Parathyroid adenoma (tissue), 2 donors: ENCODE data around the gene OTUD4.

Experiments used
- H2AFZ ChIP-seq: fragments of 300-600 bp; sonication (generic); one replicate; pipeline ENCODE4 v1.7.0; 2017; ENCODE audit warnings: antibody characterized with exemption, mild to moderate bottlenecking
- H3K27ac ChIP-seq: fragments of 300-600 bp; sonication (generic); one replicate; pipeline ENCODE4 v1.7.0; 2017
- H3K27me3 ChIP-seq: fragments of 300-600 bp; sonication (generic); one replicate; pipeline ENCODE4 v1.7.0; 2017; ENCODE audit warnings: low read length; ENCODE audit not compliant: control insufficient read depth, insufficient read depth
- H3K36me3 ChIP-seq: fragments of 300-600 bp; sonication (generic); one replicate; pipeline ENCODE4 v1.7.0; 2017; ENCODE audit warnings: low read length; ENCODE audit not compliant: control insufficient read depth, insufficient read depth
- H3K4me1 ChIP-seq: fragments of 300-600 bp; sonication (generic); one replicate; pipeline ENCODE4 v1.7.0; 2017; ENCODE audit warnings: control low read depth
- H3K4me2 ChIP-seq: fragments of 300-600 bp; sonication (generic); one replicate; pipeline ENCODE4 v1.7.0; 2017; ENCODE audit warnings: low read length
- H3K4me3 ChIP-seq: fragments of 300-600 bp; sonication (generic); one replicate; pipeline ENCODE4 v1.7.0; 2017; ENCODE audit warnings: low read depth, low read length
- H3K79me2 ChIP-seq: fragments of 300-600 bp; sonication (generic); one replicate; pipeline ENCODE4 v1.7.0; 2017; ENCODE audit warnings: control low read depth
- H3K9ac ChIP-seq: fragments of 300-600 bp; sonication (generic); one replicate; pipeline ENCODE4 v1.7.0; 2017; ENCODE audit warnings: mild to moderate bottlenecking
- H3K9me3 ChIP-seq: fragments of 300-600 bp; sonication (generic); one replicate; pipeline ENCODE4 v1.7.0; 2017; ENCODE audit warnings: low read length; ENCODE audit not compliant: control insufficient read depth
- TF ChIP-seq, protein P1 (sequence below): fragments of 300-600 bp; sonication (generic); IDR thresholded peaks from one replicate; pipeline ENCODE4 v1.7.0; 2017; ENCODE audit warnings: antibody characterized with exemption, mild to moderate bottlenecking
- donor health status: primary hyperparathyroidism.

Gene OTUD4

DNA sequence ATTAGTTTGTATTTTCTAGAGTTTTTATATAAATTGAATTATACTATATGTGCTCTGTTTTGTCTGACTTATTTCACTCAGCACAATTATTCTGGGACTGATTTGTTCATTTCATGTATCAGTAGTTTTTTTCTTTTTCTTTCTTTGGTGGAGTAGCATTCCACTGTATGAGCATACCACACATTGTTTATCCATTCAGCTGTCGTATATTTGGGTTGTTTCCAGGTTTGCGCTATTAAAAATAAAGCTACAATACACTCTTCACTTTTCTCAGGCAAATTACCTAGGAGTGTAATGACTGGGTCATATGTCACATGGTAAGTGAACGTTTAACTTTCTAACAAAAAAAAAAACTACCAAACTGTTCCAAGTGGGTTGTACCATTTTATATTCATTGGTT is 9.6 kb upstream of the OTUD4 start:
- H3K9me3 ChIP-seq = no peaks in the 10 kb centered on the region
- H3K79me2 ChIP-seq = no peaks in the 10 kb centered on the region
- no peaks in the 10 kb centered on the region for H3K36me3 ChIP-seq
- no peaks in the 10 kb centered on the region for H3K4me1 ChIP-seq
- no peak overlapping the region for H3K4me3 ChIP-seq
- no peak overlapping the region for H3K4me2 ChIP-seq
- no peak overlapping the region for H2AFZ ChIP-seq
- no peak overlapping the region for H3K9ac ChIP-seq
- no peak overlapping the region for H3K27ac ChIP-seq
- TF ChIP-seq, protein P1, sequence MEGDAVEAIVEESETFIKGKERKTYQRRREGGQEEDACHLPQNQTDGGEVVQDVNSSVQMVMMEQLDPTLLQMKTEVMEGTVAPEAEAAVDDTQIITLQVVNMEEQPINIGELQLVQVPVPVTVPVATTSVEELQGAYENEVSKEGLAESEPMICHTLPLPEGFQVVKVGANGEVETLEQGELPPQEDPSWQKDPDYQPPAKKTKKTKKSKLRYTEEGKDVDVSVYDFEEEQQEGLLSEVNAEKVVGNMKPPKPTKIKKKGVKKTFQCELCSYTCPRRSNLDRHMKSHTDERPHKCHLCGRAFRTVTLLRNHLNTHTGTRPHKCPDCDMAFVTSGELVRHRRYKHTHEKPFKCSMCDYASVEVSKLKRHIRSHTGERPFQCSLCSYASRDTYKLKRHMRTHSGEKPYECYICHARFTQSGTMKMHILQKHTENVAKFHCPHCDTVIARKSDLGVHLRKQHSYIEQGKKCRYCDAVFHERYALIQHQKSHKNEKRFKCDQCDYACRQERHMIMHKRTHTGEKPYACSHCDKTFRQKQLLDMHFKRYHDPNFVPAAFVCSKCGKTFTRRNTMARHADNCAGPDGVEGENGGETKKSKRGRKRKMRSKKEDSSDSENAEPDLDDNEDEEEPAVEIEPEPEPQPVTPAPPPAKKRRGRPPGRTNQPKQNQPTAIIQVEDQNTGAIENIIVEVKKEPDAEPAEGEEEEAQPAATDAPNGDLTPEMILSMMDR = no peak
- H3K27me3 ChIP-seq = no peaks in the 10 kb centered on the region

DNA sequence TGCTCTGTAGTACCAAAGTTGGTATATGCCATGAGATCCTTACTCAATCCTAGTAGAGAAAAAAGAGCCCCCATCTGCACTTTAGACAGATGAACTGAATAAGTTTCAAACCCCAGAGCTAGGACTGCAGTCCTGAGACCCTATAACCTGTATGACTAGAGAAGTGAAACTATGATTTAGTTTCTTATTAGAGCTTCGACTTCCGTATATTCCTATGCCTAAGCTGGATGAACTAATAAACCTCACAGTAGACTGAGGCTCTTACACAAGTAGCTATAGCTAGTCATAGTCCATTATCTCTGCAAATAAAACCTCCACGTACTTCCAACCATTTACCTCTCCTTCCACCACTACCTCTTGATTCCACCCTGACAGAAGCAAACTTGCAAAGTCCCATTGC is 6.3 kb upstream of the OTUD4 start:
- H3K4me2 ChIP-seq = no peak overlapping the region
- no peaks in the 10 kb centered on the region for H3K27me3 ChIP-seq
- H2AFZ ChIP-seq = no peak overlapping the region
- no peaks in the 10 kb centered on the region for H3K4me1 ChIP-seq
- H3K27ac ChIP-seq = no peak overlapping the region
- H3K4me3 ChIP-seq = no peak overlapping the region
- H3K36me3 ChIP-seq = no peaks in the 10 kb centered on the region
- no peak overlapping the region for H3K9ac ChIP-seq
- TF ChIP-seq, protein P1 = no peak
- no peaks in the 10 kb centered on the region for H3K9me3 ChIP-seq
- no peaks in the 10 kb centered on the region for H3K79me2 ChIP-seq

DNA sequence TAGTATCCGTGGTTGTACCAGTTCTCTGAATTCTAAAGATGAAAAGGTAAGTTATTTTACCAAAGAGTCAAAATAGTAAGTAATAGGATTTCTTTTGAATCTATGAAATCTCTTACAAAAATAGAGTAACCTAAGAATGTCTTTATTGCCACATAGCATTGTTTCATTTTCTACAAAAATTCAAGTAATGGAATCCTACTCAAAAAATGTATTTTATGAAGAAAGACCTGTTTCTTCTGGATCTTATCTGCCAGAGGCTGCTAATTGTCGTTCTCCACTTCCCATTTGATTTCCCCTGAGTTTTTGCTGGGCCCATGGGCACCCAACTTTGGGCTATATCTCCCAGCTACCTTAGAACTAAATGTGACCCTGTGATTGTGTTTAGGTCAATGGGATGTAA is 3.2 kb upstream of the OTUD4 start:
- no peak overlapping the region for H3K27ac ChIP-seq

DNA sequence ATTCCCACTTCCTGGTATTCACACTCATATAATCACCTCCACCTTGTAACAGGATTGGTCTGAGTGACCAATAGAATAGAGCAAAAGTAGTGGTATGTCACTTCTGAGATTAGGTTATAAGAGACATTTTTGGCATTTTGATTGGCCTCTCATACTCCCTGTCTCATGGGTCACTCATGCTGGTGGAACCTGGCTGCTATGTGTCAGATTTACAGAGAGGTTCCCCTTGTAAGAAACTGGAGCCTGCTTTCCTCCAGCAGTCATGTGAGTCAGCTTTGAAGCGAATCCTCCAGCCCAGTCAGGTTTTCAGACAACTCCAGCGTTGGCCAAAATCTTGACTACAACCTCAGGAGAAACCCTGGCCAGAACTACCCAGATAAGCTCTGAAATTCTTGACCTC is 2.6 kb upstream of the OTUD4 start:
- Histone ChIP-seq H3K9me3 (no peaks in the 10 kb centered on the region), H3K4me3 (no peak overlapping the region), H3K27me3 (no peaks in the 10 kb centered on the region), H3K4me2 (no peak overlapping the region), H3K36me3 (no peaks in the 10 kb centered on the region), H3K79me2 (peaks cover 5% of the 10 kb centered on the region), H3K27ac (no peak overlapping the region), H2AFZ (no peak overlapping the region), H3K4me1 (peaks cover 3% of the 10 kb centered on the region), H3K9ac (no peak overlapping the region)
- TF ChIP-seq, protein P1 = no peak

More for the DNA sequence above, 3.2 kb upstream of the OTUD4 start:
- TF ChIP-seq, protein P1 = no peak
- H3K27me3 ChIP-seq = no peaks in the 10 kb centered on the region
- no peak overlapping the region for H2AFZ ChIP-seq
- H3K4me2 ChIP-seq = no peak overlapping the region
- H3K9ac ChIP-seq = no peak overlapping the region
- peaks cover 2% of the 10 kb centered on the region for H3K79me2 ChIP-seq
- no peaks in the 10 kb centered on the region for H3K36me3 ChIP-seq
- H3K4me3 ChIP-seq = no peak overlapping the region
- no peaks in the 10 kb centered on the region for H3K9me3 ChIP-seq
- H3K4me1 ChIP-seq = peaks cover 3% of the 10 kb centered on the region

DNA sequence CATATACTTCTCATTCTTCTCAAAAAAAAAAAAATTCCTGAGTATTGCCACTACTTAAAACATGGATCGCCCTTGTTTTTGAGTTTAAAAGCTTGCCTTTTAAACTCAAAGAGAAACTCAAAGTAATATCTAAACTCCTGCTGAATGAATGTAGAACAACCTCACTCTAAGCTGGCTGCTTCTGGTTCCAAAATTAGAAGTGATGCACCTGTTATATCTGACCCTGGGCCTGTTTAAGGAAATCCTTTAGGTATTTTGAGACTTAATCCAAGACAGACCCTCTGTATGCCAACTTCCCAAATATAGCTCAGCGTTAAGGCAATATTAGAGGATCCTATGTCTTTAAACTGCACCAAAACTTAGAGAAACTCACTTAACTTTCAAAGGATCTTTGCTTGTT is 1.8 kb upstream of the OTUD4 start:
- Histone ChIP-seq H3K9ac (no peak overlapping the region), H3K9me3 (no peaks in the 10 kb centered on the region), H3K79me2 (peaks cover 8% of the 10 kb centered on the region), H3K4me2 (no peak overlapping the region), H3K4me3 (no peak overlapping the region), H3K4me1 (peaks cover 3% of the 10 kb centered on the region), H3K36me3 (no peaks in the 10 kb centered on the region), H3K27ac (no peak overlapping the region), H3K27me3 (no peaks in the 10 kb centered on the region), H2AFZ (no peak overlapping the region)
- TF ChIP-seq, protein P1 = no peak
